Measurements from ENCODE around the gene MPIG6B.

DNA sequence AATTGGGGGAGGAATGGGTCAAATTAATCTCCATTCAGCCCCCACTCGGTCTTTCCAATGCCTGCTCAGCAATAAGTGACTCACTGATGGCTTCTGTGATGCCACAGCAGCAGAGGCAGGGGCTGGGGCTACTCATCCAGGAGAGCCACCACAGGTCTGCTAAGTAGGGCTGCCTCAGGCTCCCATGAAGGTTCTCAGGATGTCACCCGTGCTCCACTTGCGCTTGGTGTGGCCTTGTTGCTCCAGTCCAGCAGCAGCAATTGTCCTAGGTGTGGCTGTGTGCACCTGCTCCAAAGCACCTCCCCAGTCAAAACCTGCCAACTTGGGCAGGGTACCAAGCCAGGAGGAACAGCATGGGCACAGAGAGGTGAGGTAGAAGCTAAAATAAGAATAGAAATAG is 1.0 kb upstream of the MPIG6B start:
- TF ChIP-seq, protein P1, sequence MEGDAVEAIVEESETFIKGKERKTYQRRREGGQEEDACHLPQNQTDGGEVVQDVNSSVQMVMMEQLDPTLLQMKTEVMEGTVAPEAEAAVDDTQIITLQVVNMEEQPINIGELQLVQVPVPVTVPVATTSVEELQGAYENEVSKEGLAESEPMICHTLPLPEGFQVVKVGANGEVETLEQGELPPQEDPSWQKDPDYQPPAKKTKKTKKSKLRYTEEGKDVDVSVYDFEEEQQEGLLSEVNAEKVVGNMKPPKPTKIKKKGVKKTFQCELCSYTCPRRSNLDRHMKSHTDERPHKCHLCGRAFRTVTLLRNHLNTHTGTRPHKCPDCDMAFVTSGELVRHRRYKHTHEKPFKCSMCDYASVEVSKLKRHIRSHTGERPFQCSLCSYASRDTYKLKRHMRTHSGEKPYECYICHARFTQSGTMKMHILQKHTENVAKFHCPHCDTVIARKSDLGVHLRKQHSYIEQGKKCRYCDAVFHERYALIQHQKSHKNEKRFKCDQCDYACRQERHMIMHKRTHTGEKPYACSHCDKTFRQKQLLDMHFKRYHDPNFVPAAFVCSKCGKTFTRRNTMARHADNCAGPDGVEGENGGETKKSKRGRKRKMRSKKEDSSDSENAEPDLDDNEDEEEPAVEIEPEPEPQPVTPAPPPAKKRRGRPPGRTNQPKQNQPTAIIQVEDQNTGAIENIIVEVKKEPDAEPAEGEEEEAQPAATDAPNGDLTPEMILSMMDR (IDR thresholded peaks at IDR 0.05) = no peak
- TF ChIP-seq POLR2A (IDR thresholded peaks at IDR 0.05) = no peak

Data from body of pancreas (tissue), 4 donors.